ENCODE measurements around the gene CETN3.

GRCh38 chr5:90381213-90381929 is 28.2 kb downstream of the CETN3 start:
- TF ChIP-seq CTCF (IDR thresholded peaks at IDR 0.05) (no peak), POLR2A (IDR thresholded peaks at IDR 0.05) (no peak), POLR2AphosphoS5 (IDR thresholded peaks at IDR 0.05) (no peak)

All from suprapubic skin (tissue), 4 donors.